ENCODE measurements around the gene BMP8B.

Gene BMP8B

GRCh38 chr1:39737546-39738169 is 51.0 kb downstream of the BMP8B start:
- no peak for TF ChIP-seq CTCF (conservative IDR thresholded peaks at IDR 0.05; ENCODE audit: low read length)
- peak; percentile 24 for DNase-seq (ENCODE audit: low read depth)

GRCh38 chr1:39735731-39736130 is 52.9 kb downstream of the BMP8B start:
- TF ChIP-seq CTCF (conservative IDR thresholded peaks at IDR 0.05; ENCODE audit: low read length), result no peak
- DNase-seq (ENCODE audit: low read depth), result no peak

More at GRCh38 chr1:39737546-39738169, 51.0 kb downstream of the BMP8B start:
- H3K4me3 ChIP-seq (ENCODE audit: low read length), result no peak overlapping the region

GRCh38 chr1:39733161-39733560 is 55.5 kb downstream of the BMP8B start:
- no peak overlapping the region for H3K4me3 ChIP-seq (ENCODE audit: low read length)
- no peak for DNase-seq (ENCODE audit: low read depth)
- TF ChIP-seq CTCF (conservative IDR thresholded peaks at IDR 0.05; ENCODE audit: low read length), result no peak

More at GRCh38 chr1:39735731-39736130, 52.9 kb downstream of the BMP8B start:
- no peak overlapping the region for H3K4me3 ChIP-seq (ENCODE audit: low read length)

GRCh38 chr1:39732730-39733129 is 55.9 kb downstream of the BMP8B start:
- no peak overlapping the region for H3K4me3 ChIP-seq (ENCODE audit: low read length)
- no peak for TF ChIP-seq CTCF (conservative IDR thresholded peaks at IDR 0.05; ENCODE audit: low read length)
- no peak for DNase-seq (ENCODE audit: low read depth)

- TF ChIP-seq CTCF (conservative IDR thresholded peaks at IDR 0.05; ENCODE audit: low read length), result no peak
- no peak overlapping the region for H3K4me3 ChIP-seq (ENCODE audit: low read length)
- no peak for DNase-seq (ENCODE audit: low read depth)
Measured at GRCh38 chr1:39729842-39730241, 58.8 kb downstream of the BMP8B start.

- no peak for DNase-seq (ENCODE audit: low read depth)
- no peak overlapping the region for H3K4me3 ChIP-seq (ENCODE audit: low read length)
- no peak for TF ChIP-seq CTCF (conservative IDR thresholded peaks at IDR 0.05; ENCODE audit: low read length)
Measured at GRCh38 chr1:39729030-39729429, 59.6 kb downstream of the BMP8B start.

- TF ChIP-seq CTCF (conservative IDR thresholded peaks at IDR 0.05; ENCODE audit: low read length), result no peak
Measured at GRCh38 chr1:39727932-39728317, 60.7 kb downstream of the BMP8B start.

More at GRCh38 chr1:39727932-39728317, 60.7 kb downstream of the BMP8B start:
- DNase-seq (ENCODE audit: low read depth), result no peak
- H3K4me3 ChIP-seq (ENCODE audit: low read length), result no peak overlapping the region

Measured in AG10803 (cell line).